KG1 (cell line): ENCODE measurements around the gene ZNF143.
"Not testable (repeated sequence)": the region's sequence is repeated elsewhere in the genome, so short reads cannot be mapped to it uniquely, and the experiment has no call there.

Experiments
- DNase-seq: peaks from one replicate; lab custom pipeline; 2025; lab: John Stamatoyannopoulos, UW

Gene ZNF143

GRCh38 chr11:9498457-9499078 lies 37.8 kb downstream of the ZNF143 start:
- no peak for DNase-seq

DNA sequence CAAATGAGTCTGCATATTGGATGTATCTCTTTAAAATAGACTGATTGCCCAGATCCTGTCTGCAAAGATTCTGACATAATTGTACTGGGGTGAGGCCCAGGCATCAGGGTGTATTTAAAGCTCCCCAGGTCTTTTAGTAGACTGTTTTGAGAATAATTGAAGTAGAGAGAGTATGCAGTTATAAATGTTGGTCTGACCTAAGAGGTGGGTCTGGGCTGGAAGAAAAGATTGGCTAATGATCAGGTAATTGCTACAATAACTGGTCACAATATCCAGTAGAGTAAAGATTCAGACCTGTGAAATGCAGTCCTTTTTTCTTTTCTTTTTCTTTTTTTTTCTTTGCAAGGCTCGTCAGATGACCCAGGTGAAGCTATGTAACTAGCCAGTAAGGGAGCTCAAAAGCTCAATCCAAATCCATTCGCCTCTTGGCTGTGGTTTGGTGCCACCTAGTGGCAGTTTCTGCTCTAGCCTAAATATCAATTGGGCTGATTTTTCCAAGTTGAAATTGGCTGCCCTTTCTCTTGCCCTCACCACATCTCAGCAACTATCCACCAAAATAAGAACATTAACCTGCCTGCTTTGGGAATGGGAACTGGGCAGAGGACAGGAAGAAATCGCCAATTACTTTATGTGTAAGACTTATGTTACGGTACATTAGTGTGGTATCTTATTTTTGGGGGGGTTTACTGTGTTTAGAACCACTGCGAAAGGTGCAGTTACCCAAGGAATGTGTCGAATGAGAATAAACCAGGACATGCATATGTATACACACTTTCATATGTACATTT lies 45.9 kb downstream of the ZNF143 start:
- DNase-seq = peak; percentile 78

GRCh38 chr11:9507277-9507580 lies 46.4 kb downstream of the ZNF143 start:
- DNase-seq = no peak

- no peak for DNase-seq
Observed at GRCh38 chr11:9509041-9509440, 48.2 kb downstream of the ZNF143 start.

- DNase-seq = no peak
Observed at GRCh38 chr11:9512370-9513019, 51.7 kb downstream of the ZNF143 start.

- not testable (repeated sequence) for DNase-seq
Observed at GRCh38 chr11:9514576-9514975, 53.8 kb downstream of the ZNF143 start.

GRCh38 chr11:9516113-9516512 lies 55.3 kb downstream of the ZNF143 start:
- no peak for DNase-seq

GRCh38 chr11:9518835-9519410 lies 58.1 kb downstream of the ZNF143 start:
- no peak for DNase-seq

GRCh38 chr11:9524001-9524400 lies 63.2 kb downstream of the ZNF143 start:
- no peak for DNase-seq

DNA sequence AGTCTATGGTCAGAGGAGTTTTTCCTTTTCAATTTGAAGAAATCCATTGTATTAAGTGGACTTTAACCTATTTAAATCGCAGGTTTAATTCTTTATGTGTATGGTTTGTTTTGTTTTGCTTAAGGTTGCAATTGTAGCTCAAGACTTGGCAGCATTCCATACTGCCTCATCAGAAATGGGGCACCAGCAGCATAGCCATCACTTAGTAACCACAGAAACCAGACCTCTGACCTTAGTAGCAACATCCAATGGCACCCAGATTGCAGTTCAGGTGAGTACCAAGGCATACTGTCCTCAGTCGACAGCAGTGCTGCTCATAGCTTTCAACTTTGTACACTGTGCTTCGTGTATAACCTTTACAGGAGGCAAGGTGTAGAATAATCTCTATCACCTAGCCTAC lies 64.3 kb downstream of the ZNF143 start:
- DNase-seq = no peak

DNA sequence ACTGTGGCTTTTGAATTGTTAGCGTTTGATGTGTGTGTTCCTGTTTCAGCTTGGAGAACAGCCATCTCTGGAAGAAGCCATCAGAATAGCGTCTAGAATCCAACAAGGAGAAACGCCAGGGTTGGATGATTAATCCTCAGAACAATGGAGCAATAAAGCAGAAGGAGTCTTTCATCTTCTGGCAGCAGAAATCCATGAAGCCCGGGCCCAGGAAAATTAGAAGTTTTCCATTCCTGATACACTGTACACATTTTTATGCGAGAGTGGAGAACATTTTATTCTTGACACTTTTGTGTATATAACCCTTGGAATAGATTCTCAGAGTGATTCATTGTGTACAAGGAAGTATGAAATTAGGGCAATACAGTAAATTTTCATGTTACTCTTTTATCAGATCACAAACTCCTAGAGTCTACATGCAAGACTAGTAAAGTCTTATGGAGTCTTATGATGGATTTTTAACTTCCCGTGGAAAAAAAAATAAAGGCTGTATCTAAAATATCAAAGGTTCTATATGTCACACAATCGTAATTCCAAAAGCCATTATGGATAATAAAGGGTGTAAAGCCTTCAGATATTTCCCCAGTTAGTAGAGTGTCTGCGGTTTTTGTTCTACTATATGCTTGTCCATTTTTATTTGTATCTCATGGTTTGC lies 66.8 kb downstream of the ZNF143 start:
- DNase-seq = no peak

DNA sequence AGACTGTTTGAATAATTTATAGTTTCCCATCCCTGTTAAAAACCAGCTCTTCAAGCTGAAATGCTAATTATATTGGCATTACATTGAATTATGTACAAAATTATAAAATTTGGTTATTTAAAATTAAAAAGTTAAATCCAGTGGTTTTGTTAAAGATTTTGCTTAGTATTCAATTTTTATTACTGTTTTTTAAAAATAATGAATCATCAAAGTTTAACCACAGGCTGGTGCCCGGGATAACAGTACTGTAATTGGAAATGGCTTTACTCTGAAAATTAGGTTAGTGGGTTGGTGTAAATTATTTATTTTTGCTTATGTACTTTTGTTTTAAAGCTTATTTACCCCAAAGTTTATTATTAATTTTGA lies 67.3 kb downstream of the ZNF143 start:
- DNase-seq = no peak

GRCh38 chr11:9528573-9529333 lies 67.9 kb downstream of the ZNF143 start:
- DNase-seq = no peak

- DNase-seq = no peak
Observed at GRCh38 chr11:9529334-9529650, 68.5 kb downstream of the ZNF143 start.

- no peak for DNase-seq
Observed at GRCh38 chr11:9530020-9530621, 69.3 kb downstream of the ZNF143 start.

DNA sequence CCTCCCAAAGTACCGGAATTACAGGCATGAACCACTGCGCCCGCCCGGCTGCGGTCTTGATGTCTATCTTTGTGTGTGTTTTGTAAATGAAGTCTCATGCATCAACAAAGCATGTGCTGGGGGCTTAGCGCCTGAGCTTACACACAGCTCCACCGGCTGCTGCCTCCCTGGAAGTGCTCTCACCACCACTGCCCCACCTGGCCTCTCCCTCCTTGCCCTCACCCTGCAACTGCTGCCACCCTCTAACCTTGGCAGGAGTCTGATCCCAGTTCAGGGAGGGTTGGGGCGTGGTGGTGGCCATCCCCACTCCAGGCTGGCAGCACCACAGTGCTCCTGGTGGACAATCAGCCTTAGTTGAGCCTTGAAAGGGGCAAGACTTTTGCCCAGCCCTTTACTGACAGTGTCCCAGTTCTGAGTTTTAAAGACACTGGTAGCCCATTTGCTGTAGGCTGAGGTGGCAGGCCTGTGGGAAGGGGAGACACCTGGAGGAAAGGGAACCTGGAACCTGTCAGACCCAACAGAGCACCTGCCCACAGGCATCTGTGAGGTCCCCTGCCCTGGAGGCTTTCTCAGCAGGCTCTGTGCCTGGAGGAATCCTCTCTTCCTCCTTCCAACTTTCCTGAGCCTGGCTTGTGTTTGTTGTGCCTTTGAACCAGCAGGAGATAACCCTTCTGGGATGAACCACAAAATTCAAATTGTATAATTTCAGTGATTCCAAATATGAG lies 70.3 kb downstream of the ZNF143 start:
- no peak for DNase-seq

DNA sequence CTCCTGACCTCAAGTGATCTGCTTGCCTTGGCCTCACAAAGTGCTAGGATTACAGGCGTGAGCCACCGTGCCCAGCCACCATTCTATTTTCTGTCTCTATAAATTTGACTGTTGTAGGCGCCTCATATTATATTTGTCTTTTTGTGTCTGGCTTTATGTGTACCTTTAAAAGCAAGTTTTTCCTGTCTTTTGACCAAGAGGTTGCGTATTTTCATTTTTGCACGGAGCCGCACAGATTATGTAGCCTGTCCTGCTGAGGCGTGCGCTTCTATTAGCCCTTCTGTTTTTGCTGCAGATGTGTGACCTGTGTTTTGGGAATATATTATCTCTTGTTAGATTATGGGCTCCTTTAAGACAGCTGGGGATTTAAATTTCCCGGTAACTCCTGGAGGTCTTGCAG lies 72.2 kb downstream of the ZNF143 start:
- no peak for DNase-seq

- DNase-seq = no peak
Observed at GRCh38 chr11:9533736-9534473, 73.1 kb downstream of the ZNF143 start.

DNA sequence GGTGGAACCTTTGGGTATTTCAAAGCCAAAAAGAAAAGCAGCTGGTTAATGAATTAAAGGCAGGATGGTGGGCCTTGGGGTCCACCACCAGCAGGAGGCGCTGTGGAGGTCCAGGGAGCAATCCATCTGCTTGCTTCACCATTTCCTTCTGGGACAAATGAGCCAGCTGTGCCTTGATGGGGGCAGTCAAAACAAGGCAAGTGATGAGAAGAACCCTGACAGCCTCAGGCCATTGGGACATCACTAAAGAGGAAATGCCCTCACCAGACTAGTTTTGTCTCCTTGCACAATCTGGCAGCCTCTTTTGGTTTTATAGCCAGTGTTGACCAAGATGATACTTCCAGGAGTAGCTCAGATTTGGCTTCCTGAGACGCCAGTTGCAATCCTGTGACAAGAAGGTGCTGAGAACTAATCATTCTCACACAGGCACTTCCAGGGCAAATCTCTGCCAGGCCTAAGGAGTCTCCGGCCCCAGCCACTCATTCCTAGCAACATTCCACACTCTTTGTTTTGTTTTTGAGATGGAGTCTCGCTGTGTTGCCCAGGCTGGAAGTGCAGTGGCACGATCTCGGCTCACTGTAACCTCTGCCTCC lies 74.5 kb downstream of the ZNF143 start:
- DNase-seq = peak; percentile 10

DNA sequence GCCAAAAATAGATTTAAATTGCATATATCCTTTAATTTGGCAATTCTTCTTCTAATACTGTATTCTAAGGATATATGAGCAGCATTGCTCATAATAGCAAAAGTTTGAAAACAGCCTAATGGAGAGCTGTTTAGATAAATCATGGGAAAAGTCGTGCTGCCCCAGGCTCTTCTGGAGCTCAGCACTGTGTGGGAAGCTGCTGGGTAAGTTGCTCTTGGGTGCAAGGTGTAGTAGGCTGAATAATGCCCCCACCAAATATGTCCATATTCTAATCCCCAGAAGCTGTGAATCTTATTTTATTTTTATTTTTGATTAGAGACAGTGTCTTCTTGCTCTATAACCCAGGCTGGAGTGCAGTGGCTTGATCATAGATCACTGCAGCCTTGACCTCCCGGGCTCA lies 77.7 kb downstream of the ZNF143 start:
- no peak for DNase-seq
